ENCODE measurements around the gene CIAPIN1.

The CIAPIN1 gene

DNA sequence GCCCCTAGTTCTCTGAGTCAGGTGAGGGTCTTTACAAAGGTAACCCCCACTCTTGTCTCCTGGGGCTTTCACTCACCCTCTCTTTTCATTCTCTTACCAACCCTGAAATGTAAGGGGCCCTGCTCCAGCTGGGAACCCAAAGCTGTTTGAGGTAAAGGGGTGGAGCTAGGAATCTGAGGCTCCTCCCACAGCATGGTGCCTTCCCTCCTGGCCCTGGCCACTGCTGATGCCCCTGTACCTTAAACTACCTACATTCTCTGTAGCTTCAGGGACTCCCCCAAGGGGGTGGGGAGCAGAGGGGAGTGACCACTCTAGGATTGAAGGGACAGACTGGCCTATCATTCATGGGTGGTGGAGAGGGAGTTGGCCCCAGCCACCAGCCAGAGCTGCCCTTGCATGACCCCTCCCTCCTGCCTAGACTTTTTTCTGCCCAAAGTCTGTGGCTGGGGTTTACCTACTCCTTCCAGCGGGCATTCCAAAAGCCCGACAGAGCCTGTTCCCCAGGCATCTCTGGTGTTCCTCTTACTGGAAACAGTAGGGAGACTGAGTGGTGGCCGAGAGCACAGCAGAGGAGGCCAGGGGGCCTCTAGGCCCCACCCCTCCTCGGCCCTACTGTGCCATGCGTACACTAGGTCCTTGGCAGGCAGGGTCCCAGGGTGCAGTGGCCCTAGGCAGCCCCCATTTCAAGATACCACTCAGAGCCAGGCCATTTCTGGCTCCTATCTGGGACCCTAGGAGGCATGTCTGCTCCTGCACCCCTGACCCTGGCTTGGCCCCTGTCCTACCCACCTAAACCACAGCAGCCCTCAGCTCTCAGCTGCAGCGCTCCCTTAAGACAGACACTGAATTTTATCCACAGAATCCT, 29.6 kb upstream of the CIAPIN1 start:
- DNase-seq (ENCODE audit: low read depth), result no peak

DNA sequence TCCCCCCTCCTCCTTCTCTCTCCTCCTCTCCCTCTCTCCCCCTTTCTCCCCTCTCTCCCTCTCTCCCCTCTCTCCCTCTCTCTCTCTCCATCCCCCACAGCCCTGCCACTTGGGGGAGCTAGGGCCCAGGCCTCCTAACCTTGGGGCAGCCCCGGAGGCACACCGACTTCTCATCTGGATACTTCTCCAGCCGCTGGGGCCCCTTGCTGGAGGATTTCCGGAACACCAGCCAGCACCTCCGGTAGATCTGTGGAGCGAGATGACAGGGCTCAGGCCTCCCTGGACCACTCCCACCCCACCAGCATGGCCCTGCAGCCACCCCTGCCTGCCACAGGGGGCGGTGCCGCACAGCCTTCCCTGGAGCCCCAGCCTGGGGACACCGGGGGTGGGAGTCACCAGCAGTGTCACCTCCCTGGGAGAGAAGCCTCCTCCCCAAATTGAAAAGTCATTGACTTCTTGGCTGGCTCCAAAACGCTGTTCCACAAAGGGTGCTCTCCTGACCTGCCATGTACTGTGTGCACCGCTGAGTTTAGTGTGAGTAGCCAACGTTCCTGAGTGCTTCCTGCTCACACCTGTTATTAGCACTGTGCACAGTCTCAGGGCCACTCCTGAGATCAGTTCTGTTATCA, 28.6 kb upstream of the CIAPIN1 start:
- DNase-seq (ENCODE audit: low read depth), result peak; percentile 94

DNA sequence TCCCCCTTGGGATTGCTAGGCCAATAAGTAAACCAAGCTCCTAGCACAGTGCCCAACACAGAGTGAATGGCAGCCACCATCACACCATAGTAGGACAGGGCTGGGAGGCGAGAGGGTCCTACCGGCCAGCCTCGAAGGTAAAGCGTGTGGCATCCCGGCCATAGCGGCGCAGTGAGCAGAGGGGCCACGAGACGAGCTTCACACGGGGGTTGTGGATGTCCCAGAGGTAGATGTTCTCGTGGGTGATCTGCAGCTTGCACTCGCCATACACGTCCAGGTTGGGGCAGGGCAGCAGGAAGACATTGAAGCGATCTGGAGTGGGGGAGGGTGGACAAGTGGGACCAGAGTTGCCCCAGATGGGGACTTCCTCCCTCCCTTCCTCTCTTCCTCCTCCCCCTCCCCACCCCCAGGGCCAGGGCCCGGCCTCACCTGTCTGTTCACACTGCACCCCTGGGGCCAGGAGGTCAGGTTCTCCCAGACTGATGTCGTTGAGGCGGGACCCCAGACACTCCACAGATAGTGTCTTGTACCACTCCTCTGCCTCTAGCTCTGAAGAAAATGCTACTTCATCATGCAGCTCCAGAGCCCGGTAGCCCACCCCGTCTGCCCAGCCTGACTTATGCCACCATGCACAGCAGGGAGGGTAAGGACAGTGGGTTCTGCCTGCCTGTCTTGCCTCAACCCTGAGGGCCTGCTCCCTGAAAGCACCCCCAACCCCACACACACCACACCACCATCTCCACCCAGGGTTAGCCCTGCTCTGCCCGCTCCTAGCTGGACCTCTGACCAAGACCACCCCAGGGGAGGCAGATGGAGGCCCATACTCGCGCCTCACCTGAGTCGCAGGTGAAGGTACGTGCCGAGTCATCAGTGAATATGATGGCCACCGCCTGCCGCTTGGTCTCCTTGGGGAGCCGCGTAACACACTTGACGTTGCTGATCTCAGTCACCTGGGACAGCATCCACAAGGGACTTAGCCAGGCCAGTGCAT, 27.8 kb upstream of the CIAPIN1 start:
- DNase-seq (ENCODE audit: low read depth), result no peak

DNA sequence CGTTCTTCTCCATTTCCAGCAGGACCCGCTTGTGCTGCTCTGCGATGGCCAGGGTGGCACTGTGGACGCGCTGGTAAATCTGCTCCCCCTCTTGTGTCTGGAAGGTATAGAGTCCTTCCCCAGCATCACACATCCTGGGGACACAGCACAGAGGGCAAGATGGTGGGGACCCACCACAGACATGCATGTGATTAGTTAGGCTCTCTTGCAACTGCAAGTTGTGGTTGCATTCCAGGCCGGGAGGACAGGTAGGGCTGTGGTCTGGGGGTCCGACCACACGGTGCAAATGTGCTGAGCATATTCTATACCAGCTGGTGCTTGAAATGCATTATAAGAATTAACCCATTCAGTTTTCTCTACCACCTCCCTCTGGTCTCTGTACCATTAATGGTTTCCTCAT, 26.7 kb upstream of the CIAPIN1 start:
- no peak for DNase-seq (ENCODE audit: low read depth)

DNA sequence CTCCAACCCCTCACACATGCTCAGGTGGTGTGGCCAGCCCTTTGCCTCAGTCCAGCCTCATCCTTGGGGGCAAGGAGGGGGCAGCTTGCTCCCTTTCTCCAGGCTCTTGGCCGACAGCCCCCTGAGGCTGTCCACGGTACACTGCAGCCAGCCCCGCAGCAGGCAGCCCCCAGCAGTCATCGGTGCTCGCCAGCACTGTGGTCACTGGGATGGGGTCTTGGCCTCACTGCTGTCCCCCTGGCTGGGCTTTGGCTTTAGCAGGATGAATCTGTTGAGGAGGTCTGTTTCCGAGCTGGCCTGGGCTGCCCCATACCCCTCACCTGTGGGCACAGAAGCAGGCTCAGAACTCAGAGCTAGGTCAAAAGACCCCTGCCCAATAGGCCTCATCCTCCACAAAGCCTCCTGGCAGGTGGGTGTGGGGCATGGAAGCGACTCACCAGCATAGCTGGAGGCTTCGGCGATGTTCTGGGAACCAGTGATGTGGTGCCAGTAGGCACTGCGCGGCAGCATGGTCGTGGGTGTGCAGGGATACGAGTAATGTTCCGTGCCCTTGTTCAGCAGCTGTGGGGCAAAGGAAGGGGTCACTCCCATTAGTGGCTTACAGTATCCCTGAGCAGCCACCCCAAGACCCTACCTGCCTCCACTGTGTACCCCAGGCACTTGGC, 26.1 kb upstream of the CIAPIN1 start:
- no peak for DNase-seq (ENCODE audit: low read depth)

DNA sequence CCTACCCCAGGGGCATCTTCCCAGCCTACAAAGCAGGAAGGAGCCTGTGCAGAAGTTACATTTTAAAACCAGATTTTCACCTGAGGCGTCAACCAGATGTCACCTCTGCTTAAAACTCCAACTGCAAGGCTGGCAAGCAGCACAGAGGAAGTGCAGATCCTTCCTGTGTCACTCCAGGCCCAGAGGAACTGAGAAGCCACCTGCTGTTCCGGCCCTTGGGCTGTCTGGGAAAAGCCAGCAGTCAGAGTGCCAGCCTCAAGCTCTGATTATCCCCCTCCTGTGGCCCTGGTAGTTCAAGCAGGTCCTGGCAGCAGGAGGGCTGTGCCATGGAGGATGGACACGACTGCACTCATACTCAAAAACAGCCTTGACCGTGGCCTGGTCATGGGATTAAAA, 25.5 kb upstream of the CIAPIN1 start:
- no peak for DNase-seq (ENCODE audit: low read depth)

DNA sequence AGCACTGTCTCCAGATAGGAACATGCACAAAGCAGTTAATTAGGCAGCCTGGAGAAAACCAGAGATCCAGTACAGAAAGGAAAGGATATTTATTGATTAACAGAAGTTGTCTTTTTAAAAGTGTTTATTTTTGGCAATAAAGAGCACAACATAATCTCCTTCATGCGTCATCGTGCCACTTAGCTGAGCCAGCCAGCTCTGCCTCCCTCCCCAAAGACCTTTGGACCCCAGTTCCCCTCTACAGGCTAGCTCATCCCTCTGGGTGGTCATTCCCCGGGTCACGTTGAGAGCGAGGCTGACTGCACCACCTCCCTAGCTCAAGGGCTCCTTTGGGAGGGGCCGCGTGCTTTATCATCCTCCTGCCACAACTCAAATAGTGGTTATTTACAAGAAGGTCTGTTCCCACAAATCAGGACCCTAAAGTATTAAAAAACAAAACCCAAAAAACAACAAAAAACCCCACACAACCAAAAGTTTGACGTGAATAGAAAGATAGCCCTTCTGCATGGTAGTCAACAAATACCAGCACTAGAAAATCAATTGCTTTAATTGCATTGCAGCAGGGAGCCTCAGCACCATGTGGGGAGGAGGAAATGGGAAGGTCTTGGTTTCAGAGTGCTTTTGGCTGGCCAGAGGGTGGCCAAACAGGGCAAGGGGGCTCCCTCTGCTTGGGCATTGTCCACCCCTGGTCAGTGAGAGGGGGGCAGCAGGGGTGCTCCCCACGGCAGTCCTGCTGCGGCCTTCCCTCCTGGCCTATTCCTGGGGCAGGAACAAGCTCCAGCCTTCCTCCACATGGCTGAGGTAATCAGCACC, 24.9 kb upstream of the CIAPIN1 start:
- no peak for DNase-seq (ENCODE audit: low read depth)

DNA sequence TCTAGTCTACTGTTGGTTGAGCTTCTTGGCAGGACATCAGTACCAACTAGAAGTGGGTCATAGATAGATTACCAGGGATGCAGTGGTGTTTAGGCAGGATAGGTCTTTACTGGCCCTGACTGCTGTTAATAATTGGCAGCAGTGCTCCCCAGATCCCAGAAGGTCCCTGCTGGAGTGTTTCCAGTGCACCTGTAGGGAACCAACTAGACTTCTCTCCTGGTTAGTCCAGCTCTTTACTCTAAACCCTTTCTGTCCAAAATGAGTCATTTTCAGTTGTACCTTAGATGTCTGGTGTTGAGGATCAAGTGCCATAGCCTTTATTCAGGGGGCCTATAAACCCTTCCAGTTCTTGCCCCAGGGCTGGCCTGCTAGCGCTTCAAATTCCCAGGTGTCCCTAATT, 24.0 kb upstream of the CIAPIN1 start:
- DNase-seq (ENCODE audit: low read depth), result no peak

DNA sequence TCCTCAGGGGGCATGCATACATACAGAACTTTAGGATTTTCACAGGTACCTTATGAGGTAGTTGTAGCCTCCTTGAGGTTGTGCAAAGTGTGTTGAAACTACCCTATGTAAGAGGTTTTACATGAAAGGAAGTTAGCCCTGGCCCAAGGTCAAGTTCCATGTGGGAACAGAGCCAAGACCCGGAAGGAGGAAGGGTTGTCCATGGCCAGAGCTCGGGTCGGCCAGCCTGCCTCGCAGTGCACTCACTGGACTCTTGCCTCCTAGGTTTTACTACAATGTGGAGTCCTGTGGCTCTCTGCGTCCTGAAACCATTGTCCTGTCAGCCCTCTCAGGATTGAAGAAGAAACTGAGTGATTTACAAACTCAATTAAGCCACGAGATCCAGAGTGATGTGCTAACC, 23.5 kb upstream of the CIAPIN1 start:
- DNase-seq (ENCODE audit: low read depth), result no peak

DNA sequence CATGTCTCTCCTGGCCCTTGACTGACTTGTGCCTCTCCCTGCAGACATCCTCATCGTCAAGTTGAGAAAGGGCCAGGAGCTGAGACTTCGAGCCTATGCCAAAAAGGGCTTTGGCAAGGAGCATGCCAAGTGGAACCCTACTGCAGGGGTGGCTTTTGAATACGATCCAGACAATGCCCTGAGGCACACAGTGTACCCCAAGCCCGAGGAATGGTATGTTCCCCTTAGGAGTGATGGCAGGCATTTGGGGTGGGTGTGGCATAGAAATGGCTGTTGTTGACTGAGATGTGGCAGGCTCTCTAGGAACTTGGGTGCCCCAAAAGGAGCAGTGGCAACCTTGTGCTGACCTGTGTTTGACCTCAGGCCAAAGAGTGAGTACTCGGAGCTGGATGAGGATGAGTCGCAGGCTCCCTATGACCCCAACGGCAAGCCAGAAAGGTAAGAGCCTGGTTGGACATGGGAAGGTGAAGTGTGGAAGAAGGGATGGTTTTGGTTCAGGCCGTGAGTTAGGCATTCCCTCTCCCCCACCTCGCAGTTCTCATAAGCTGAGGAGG, 22.8 kb upstream of the CIAPIN1 start:
- no peak for DNase-seq (ENCODE audit: low read depth)

DNA sequence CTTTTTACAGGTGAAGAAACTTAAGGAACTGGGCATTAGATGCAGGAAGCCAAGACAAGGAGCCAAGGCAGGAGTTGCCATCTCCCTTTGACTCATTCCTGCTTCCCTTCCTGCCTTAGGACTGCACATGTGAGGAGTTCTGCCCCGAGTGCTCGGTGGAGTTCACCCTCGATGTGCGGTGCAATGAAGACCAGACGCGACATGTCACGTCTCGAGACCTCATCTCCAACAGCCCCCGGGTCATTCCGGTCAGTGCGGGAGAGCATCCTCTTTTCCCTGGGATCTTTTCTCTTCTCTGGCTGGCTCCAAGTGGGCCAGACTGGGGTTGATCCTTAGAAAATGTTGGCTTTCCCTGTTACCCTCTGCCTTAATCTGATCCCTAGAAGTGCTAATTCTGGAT, 21.9 kb upstream of the CIAPIN1 start:
- no peak for DNase-seq (ENCODE audit: low read depth)

DNA sequence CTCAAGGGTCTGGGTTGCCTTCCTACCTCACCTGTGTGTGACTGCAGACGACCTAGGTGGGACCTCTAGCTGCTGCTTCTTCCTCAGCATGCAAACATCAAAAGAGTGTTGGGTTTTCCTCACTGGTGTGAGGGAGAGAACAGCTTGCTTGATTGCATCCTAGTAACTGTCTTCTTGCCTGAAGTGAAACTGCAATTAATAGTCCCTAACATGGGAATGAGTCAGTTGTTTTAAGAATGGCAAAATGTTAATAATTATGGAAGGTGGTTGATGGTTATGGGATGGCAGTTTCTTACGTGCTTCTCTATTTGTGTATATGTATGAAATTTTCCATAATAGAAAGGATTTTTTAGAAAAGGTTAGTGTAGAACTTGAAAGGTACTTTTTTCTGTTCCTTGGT, 21.2 kb upstream of the CIAPIN1 start:
- no peak for DNase-seq (ENCODE audit: low read depth)

DNA sequence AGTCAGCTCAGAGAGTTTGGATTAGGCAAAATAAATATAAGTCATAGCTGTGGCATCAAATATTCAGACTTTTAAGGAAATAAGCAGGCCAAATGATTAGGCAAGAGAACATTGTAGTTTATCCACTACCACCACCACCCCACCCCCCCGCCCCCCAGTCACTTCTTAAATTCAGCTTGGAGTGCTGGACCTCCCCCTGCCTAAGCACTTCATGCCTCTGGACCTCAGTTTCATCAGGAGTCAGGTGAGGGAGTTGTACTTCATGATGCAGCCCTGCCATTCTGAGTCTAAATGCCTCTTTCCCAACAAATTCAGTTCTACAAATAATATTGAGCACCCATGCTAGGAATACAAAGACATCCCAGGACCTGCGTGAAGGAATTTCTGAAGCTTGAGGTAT, 17.3 kb upstream of the CIAPIN1 start:
- no peak for DNase-seq (ENCODE audit: low read depth)

DNA sequence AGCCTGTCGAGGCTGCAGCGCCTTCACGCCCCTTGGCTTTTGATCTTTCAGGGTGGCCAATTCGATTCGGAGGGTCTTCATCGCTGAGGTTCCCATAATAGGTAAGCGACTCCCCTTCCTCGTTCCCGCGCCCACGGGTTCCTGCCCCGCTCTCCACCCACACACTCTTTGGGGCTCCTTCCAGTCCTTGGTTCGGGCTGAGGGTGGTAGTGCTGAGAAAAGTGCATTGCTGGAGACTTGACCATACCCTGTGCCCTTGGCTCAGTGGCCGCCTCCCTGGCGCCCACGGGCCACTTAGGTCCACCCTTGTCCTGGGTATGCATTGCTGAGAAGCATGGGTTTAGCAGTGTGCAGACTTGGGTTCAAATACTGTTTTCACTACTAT, 15.8 kb upstream of the CIAPIN1 start:
- no peak for DNase-seq (ENCODE audit: low read depth)

DNA sequence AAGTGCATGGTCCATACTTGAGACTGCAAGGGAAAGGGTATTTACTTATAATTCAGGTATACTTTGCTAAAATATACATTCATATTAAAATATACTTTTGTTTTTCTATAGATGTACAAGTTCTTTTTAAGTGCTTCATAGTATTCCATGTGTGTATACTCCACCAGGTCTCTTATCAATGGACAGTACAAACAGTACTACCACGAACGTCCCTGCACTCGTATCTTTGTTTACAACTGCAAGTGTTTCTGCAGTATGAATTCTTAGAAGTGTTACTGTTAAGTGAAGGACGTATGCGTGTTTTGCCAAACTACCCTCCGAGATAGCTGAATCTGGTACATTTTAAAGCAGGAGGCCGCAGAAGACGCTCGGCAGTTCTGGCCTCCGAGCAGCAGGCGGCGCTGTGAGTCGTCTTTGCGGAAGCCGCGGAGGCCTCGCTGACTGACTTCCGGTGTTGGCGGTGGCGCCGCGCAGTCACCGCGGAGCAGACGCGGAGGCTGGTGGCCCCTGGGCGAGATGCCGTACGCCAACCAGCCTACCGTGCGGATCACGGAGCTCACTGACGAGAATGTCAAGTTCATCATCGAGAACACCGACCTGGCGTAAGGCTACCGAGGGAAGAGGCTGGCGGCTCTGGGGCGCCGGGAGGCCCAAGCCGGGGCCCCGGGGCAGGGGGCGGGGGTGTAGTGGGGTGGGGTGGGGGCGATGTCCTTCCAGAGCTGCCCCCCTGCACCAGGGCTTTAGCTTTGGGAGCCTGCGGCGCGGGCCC, 15.2 kb upstream of the CIAPIN1 start, which contains the start of gene POLR2C:
TSS of gene POLR2C (plus strand) at position 471 of the 769 bp plus-strand sequence. CDS start at position 517, 46 bp downstream.
- peak; percentile 74 for DNase-seq (ENCODE audit: low read depth)

DNA sequence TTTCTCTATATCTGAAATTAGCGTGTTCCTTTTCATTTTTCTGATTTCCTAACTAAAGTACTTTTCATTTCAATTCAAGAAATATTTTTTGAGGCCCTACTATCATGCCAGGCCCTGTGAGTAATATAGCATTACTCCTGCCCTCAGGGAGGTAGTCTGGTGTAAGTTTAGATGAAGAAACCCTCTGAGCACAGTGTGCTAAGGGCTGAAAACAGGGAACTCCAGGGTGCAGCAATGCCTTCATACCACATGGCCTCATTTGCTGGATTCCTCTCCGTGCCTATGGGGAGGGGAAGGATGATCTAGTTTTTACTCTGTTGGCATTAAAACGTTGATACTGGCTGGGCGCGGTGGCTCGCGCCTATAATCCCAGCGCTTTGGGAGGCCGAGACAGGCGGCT, 4.8 kb upstream of the CIAPIN1 start:
- no peak for DNase-seq (ENCODE audit: low read depth)

DNA sequence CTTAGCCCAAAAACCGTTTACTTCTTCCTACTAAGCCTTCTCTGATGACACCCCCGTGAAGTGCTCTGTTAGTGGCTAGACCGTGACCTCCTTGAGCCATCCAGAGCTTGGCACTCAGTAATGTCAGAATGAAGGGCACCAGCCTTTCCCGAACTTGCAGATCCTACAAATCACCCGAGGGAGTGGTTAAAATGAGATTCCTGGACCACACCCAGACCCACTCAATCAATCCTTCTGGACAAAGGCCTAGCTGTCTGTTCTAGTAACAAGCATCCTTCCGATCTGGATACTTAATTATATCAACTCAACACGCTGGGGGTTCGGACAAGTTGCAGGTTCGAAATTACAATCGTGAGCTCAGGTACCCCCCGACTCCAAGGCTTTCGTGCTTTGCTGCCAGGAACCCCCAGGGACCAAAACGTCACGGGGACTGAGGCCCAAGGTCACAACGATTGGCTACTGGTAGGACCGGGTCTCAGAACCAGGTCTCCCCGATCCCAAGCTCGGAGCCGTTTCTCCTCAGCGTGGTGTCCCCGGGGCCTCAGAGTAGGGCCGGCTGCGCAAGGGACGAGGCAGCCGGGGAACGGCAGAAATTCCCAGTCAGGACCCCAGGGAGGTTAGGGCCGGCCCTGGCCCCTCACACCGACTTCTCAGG, 527 bp downstream of the CIAPIN1 start:
- DNase-seq (ENCODE audit: low read depth), result no peak

DNA sequence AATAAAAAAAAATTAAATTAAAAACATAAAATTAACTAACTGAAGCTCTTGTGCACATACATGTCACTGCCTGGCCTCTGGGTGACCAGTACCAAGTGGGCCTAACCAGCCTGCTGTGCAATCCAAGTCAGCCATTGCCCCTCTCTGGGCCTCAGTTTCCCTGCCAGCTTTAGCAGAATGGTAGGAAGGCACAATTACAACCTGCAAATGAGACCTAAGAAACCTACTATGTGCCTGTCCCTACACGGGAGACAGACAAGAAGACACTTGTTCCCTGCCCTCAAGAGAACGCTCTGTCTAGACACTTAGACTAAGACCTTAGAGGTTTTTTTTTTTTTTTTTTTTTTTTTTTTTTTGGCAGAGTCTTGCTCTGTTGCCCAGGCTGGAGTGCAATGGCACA, 1.7 kb downstream of the CIAPIN1 start:
- no peak for DNase-seq (ENCODE audit: low read depth)

DNA sequence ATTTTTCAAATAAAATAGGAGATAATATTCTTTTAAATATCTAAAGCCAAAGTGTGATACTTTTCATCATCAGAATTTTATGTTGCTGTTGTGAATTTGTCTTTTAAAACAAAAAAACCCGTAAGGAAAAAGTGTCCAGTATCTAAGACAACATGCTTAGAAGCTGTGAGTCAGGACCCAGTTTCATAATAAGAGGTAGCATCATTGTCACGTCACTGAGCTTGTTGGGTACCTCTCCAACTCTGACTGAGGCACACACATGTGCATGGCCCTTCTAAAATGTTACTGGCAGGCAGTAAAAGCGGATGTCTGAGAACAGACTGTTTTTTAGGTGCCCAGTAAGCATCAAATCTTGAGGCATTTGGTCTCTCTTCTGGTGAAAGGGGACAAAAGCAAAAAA, 2.5 kb downstream of the CIAPIN1 start:
- no peak for DNase-seq (ENCODE audit: low read depth)

Measured in CMK (cell line).